Astrocyte (in vitro differentiated cells and primary cell): ENCODE data around the gene AGBL4. TPM values are rescaled to one million over a fixed set of nuclear protein-coding genes. Genes with fewer than 3 reads are reported as not detected.

Source experiments
- DNase-seq: peaks from one replicate; pipeline ENCODE4 v3.0.0-alpha.2; 2010; ENCODE audit warnings: low read depth
- FAIRE-seq: peaks from 2 replicates; lab custom pipeline; 2011; peaks lifted over from hg19 to GRCh38; lab: Jason Lieb, UNC
- H2AFZ ChIP-seq: 2 replicates; pipeline ENCODE4 v1.6.0; 2012; ENCODE audit warnings: low read depth, low read length, inconsistent platforms
- H3K27ac ChIP-seq: 2 replicates; pipeline ENCODE4 v1.5.1; 2011; ENCODE audit warnings: low read depth, low read length, inconsistent platforms
- H3K27me3 ChIP-seq: 2 replicates; pipeline ENCODE4 v1.6.0; 2011; ENCODE audit warnings: low read length, inconsistent platforms; ENCODE audit not compliant: insufficient read depth
- H3K36me3 ChIP-seq: 2 replicates; pipeline ENCODE4 v1.5.1; 2011; ENCODE audit warnings: low read length, inconsistent platforms; ENCODE audit not compliant: insufficient read depth
- H3K4me1 ChIP-seq: 2 replicates; pipeline ENCODE4 v1.5.1; 2011; ENCODE audit warnings: low read length, inconsistent platforms; ENCODE audit not compliant: insufficient read depth
- H3K4me2 ChIP-seq: 2 replicates; pipeline ENCODE4 v1.6.0; 2012; ENCODE audit warnings: low read length, inconsistent platforms
- H3K4me3 ChIP-seq: 2 replicates; pipeline ENCODE4 v1.5.1; 2011; ENCODE audit warnings: low read depth, mild to moderate bottlenecking, low read length, inconsistent platforms; ENCODE audit not compliant: insufficient read depth
- H3K79me2 ChIP-seq: 2 replicates; pipeline ENCODE4 v1.6.0; 2012; ENCODE audit warnings: mild to moderate bottlenecking, low read length, inconsistent platforms; ENCODE audit not compliant: insufficient read depth
- H3K9ac ChIP-seq: 2 replicates; pipeline ENCODE4 v1.6.0; 2012; ENCODE audit warnings: mild to moderate bottlenecking, low read length, inconsistent platforms
- H3K9me3 ChIP-seq: 2 replicates; pipeline ENCODE4 v1.5.1; 2012; ENCODE audit warnings: low read depth, mild to moderate bottlenecking, low read length, inconsistent platforms; ENCODE audit not compliant: insufficient read depth
- H4K20me1 ChIP-seq: 2 replicates; pipeline ENCODE4 v1.6.0; 2012; ENCODE audit warnings: low read length, inconsistent platforms; ENCODE audit not compliant: insufficient read depth
- H3K27ac Mint-ChIP-seq: one replicate; pipeline ENCODE4 v1.8.0; 2021; ENCODE audit warnings: mild to moderate bottlenecking, mixed read lengths; ENCODE audit not compliant: unreplicated experiment
- H3K27me3 Mint-ChIP-seq: one replicate; pipeline ENCODE4 v1.8.0; 2021; ENCODE audit warnings: low read depth, mixed read lengths; ENCODE audit not compliant: unreplicated experiment
- H3K36me3 Mint-ChIP-seq: one replicate; pipeline ENCODE4 v1.8.0; 2021; ENCODE audit warnings: low read depth, mixed read lengths; ENCODE audit not compliant: unreplicated experiment
- H3K4me1 Mint-ChIP-seq: one replicate; pipeline ENCODE4 v1.8.0; 2021; ENCODE audit warnings: low read depth, mixed read lengths; ENCODE audit not compliant: unreplicated experiment
- H3K4me3 Mint-ChIP-seq: one replicate; pipeline ENCODE4 v1.8.0; 2021; ENCODE audit warnings: mild to moderate bottlenecking, moderate library complexity, mixed read lengths; ENCODE audit not compliant: unreplicated experiment
- H3K9me3 Mint-ChIP-seq: one replicate; pipeline ENCODE4 v1.8.0; 2021; ENCODE audit warnings: mild to moderate bottlenecking, mixed read lengths; ENCODE audit not compliant: unreplicated experiment
- CTCF ChIP-seq: IDR thresholded peaks from 2 replicates; pipeline ENCODE4 v1.5.1; 2011; ENCODE audit warnings: low read depth, mild to moderate bottlenecking, inconsistent platforms, low read length, moderate library complexity; ENCODE audit not compliant: insufficient read depth
- EZH2 ChIP-seq: IDR thresholded peaks from 2 replicates; pipeline ENCODE4 v1.6.1; 2012; ENCODE audit warnings: mild to moderate bottlenecking, low read length, inconsistent platforms; ENCODE audit not compliant: insufficient read depth
- total RNA-seq: library from RNA; stranded (reverse); gene quantifications from 2 replicates; pipeline ENCODE4 v1.2.1, GENCODE V29; 2021

AGBL4 gene
- total RNA-seq, 1 donor from 2014 or later, result not detected

- Histone ChIP-seq H4K20me1 (no peaks in the 10 kb centered on the region), H3K9ac (no peak overlapping the region), H3K4me2 (no peak overlapping the region), H2AFZ (no peak overlapping the region), H3K27me3 (no peaks in the 10 kb centered on the region), H3K79me2 (no peaks in the 10 kb centered on the region), H3K4me1 (no peaks in the 10 kb centered on the region), H3K36me3 (no peaks in the 10 kb centered on the region), H3K4me3 (no peak overlapping the region), H3K27ac (no peak overlapping the region), H3K9me3 (no peaks in the 10 kb centered on the region)
- DNase-seq (no peak), FAIRE-seq (no peak)
- H3K36me3 Mint-ChIP-seq, result no peaks in the 10 kb centered on the region
- TF ChIP-seq CTCF (no peak), EZH2 (no peak)
- H3K4me3 Mint-ChIP-seq, result no peak overlapping the region
- H3K27ac Mint-ChIP-seq, result no peak overlapping the region
- H3K4me1 Mint-ChIP-seq, result no peaks in the 10 kb centered on the region
- H3K9me3 Mint-ChIP-seq, result peaks cover 4% of the 10 kb centered on the region
- H3K27me3 Mint-ChIP-seq, result no peaks in the 10 kb centered on the region
These were observed 788.8 kb downstream of the AGBL4 start for GRCh38 chr1:49234988-49235387.

- no peak overlapping the region for H3K27ac Mint-ChIP-seq
- no peaks in the 10 kb centered on the region for H3K9me3 ChIP-seq
- no peak overlapping the region for H3K4me3 Mint-ChIP-seq
- no peak overlapping the region for H3K4me3 ChIP-seq
- H4K20me1 ChIP-seq, result no peaks in the 10 kb centered on the region
- H3K9ac ChIP-seq, result no peak overlapping the region
- H3K27ac ChIP-seq, result no peak overlapping the region
- no peak overlapping the region for H3K4me2 ChIP-seq
- no peaks in the 10 kb centered on the region for H3K36me3 ChIP-seq
- no peaks in the 10 kb centered on the region for H3K79me2 ChIP-seq
- H3K27me3 Mint-ChIP-seq, result no peaks in the 10 kb centered on the region
- no peak for FAIRE-seq
- H3K36me3 Mint-ChIP-seq, result no peaks in the 10 kb centered on the region
- DNase-seq, result no peak
- TF ChIP-seq EZH2 (no peak), CTCF (no peak)
- no peaks in the 10 kb centered on the region for H3K4me1 Mint-ChIP-seq
- no peaks in the 10 kb centered on the region for H3K4me1 ChIP-seq
- H3K9me3 Mint-ChIP-seq, result peaks cover 2% of the 10 kb centered on the region
- no peak overlapping the region for H2AFZ ChIP-seq
- no peaks in the 10 kb centered on the region for H3K27me3 ChIP-seq
These were observed 794.2 kb downstream of the AGBL4 start for GRCh38 chr1:49229555-49229954.

- H3K9ac ChIP-seq, result no peak overlapping the region
- DNase-seq (no peak), FAIRE-seq (no peak)
- no peak overlapping the region for H3K4me3 Mint-ChIP-seq
- H3K79me2 ChIP-seq, result no peaks in the 10 kb centered on the region
- no peak overlapping the region for H3K27ac Mint-ChIP-seq
- H3K4me1 ChIP-seq, result no peaks in the 10 kb centered on the region
- H3K27me3 ChIP-seq, result no peaks in the 10 kb centered on the region
- H3K9me3 ChIP-seq, result no peaks in the 10 kb centered on the region
- H3K27me3 Mint-ChIP-seq, result no peaks in the 10 kb centered on the region
- H3K4me3 ChIP-seq, result no peak overlapping the region
- H3K36me3 Mint-ChIP-seq, result no peaks in the 10 kb centered on the region
- no peak overlapping the region for H3K27ac ChIP-seq
- H3K36me3 ChIP-seq, result no peaks in the 10 kb centered on the region
- no peak overlapping the region for H2AFZ ChIP-seq
- H3K9me3 Mint-ChIP-seq, result peaks cover 2% of the 10 kb centered on the region
- H3K4me2 ChIP-seq, result no peak overlapping the region
- H3K4me1 Mint-ChIP-seq, result no peaks in the 10 kb centered on the region
- TF ChIP-seq CTCF (no peak), EZH2 (no peak)
- H4K20me1 ChIP-seq, result no peaks in the 10 kb centered on the region
These were observed 797.0 kb downstream of the AGBL4 start for GRCh38 chr1:49226758-49227157.
